KMS-11 (cell line): ENCODE results near the gene ST8SIA4.

ENCODE experiments used
- H2AFZ ChIP-seq: fragments of 200-600 bp; sonication (generic); 2 replicates; pipeline ENCODE4 v1.6.1; 2016; ENCODE audit warnings: antibody characterized with exemption, mixed run types, low read depth
- H3K27ac ChIP-seq: fragments of 200-600 bp; sonication (generic); 2 replicates; pipeline ENCODE4 v1.6.1; 2016; ENCODE audit warnings: mild to moderate bottlenecking, mixed run types
- H3K27me3 ChIP-seq: fragments of 200-600 bp; sonication (generic); 2 replicates; pipeline ENCODE4 v1.6.1; 2017; ENCODE audit warnings: mild to moderate bottlenecking, low read depth, mixed run types, moderate library complexity; ENCODE audit not compliant: insufficient read depth
- H3K36me3 ChIP-seq: fragments of 200-600 bp; sonication (generic); 2 replicates; pipeline ENCODE4 v1.6.1; 2017; ENCODE audit warnings: mild to moderate bottlenecking, mixed run types; ENCODE audit not compliant: insufficient read depth
- H3K4me1 ChIP-seq: fragments of 200-600 bp; sonication (generic); 2 replicates; pipeline ENCODE4 v1.6.1; 2016; ENCODE audit warnings: mild to moderate bottlenecking, low read depth, mixed run types; ENCODE audit not compliant: poor library complexity, severe bottlenecking
- H3K4me2 ChIP-seq: fragments of 200-600 bp; sonication (generic); 2 replicates; pipeline ENCODE4 v1.7.0; 2016; ENCODE audit warnings: mild to moderate bottlenecking, mixed run types
- H3K4me3 ChIP-seq: fragments of 200-600 bp; sonication (generic); IDR thresholded peaks from 2 replicates; pipeline ENCODE4 v1.6.1; 2017; ENCODE audit warnings: low read depth, low read length, mixed read lengths; ENCODE audit not compliant: insufficient read depth
- H3K79me2 ChIP-seq: fragments of 200-600 bp; sonication (generic); 2 replicates; pipeline ENCODE4 v1.6.1; 2016; ENCODE audit warnings: low read depth, mixed run types; ENCODE audit not compliant: insufficient read depth
- H3K9ac ChIP-seq: fragments of 200-600 bp; sonication (generic); 2 replicates; pipeline ENCODE4 v1.6.1; 2016; ENCODE audit warnings: mild to moderate bottlenecking, mixed run types
- H4K20me1 ChIP-seq: fragments of 200-600 bp; sonication (generic); 2 replicates; pipeline ENCODE4 v1.6.1; 2016; ENCODE audit warnings: mild to moderate bottlenecking, mixed run types; ENCODE audit not compliant: insufficient read depth
- CTCF ChIP-seq: fragments of 200-600 bp; sonication (generic); conservative IDR thresholded peaks from 2 replicates; pipeline ENCODE4 v1.6.1; 2017; ENCODE audit warnings: low read depth, mild to moderate bottlenecking, antibody characterized with exemption, low read length, moderate library complexity, mixed read lengths

ST8SIA4 gene

GRCh38 chr5:100828071-100828897 is 74.8 kb downstream of the ST8SIA4 start:
- H3K79me2 ChIP-seq, result no peaks in the 10 kb centered on the region

GRCh38 chr5:100827481-100827889 is 75.6 kb downstream of the ST8SIA4 start:
- H2AFZ ChIP-seq, result no peak overlapping the region
- H4K20me1 ChIP-seq, result no peaks in the 10 kb centered on the region
- no peak overlapping the region for H3K27ac ChIP-seq
- H3K4me1 ChIP-seq, result peaks cover 60% of the 10 kb centered on the region
- TF ChIP-seq CTCF, result no peak
- no peaks in the 10 kb centered on the region for H3K79me2 ChIP-seq
- no peak overlapping the region for H3K4me3 ChIP-seq
- no peaks in the 10 kb centered on the region for H3K27me3 ChIP-seq
- no peaks in the 10 kb centered on the region for H3K36me3 ChIP-seq
- no peak overlapping the region for H3K9ac ChIP-seq
- H3K4me2 ChIP-seq, result peak overlapping the region; percentile 3; the same call in 1 of the 2 replicates

More at GRCh38 chr5:100828071-100828897, 74.8 kb downstream of the ST8SIA4 start:
- Histone ChIP-seq H3K4me2 (peak overlapping the region; percentile 3; the same call in 1 of the 2 replicates), H4K20me1 (no peaks in the 10 kb centered on the region), H3K9ac (no peak overlapping the region), H3K27me3 (no peaks in the 10 kb centered on the region), H3K4me3 (no peak overlapping the region), H3K4me1 (peaks cover 68% of the 10 kb centered on the region), H3K27ac (no peak overlapping the region), H3K36me3 (no peaks in the 10 kb centered on the region), H2AFZ (no peak overlapping the region)
- no peak for TF ChIP-seq CTCF

- Histone ChIP-seq H3K27me3 (no peaks in the 10 kb centered on the region), H2AFZ (no peak overlapping the region), H3K4me3 (no peak overlapping the region), H3K27ac (peak overlapping the region; percentile 12; the same call in 1 of the 2 replicates), H4K20me1 (no peaks in the 10 kb centered on the region), H3K4me1 (peaks cover 47% of the 10 kb centered on the region), H3K79me2 (no peaks in the 10 kb centered on the region), H3K9ac (no peak overlapping the region), H3K4me2 (peak overlapping the region; percentile 25), H3K36me3 (no peaks in the 10 kb centered on the region)
- no peak for TF ChIP-seq CTCF
Measured at GRCh38 chr5:100826133-100826532, 76.9 kb downstream of the ST8SIA4 start.

- H3K4me2 ChIP-seq, result no peak overlapping the region
- H3K36me3 ChIP-seq, result no peaks in the 10 kb centered on the region
- H3K27me3 ChIP-seq, result no peaks in the 10 kb centered on the region
- H2AFZ ChIP-seq, result no peak overlapping the region
- peaks cover 38% of the 10 kb centered on the region for H3K4me1 ChIP-seq
- H3K27ac ChIP-seq, result no peak overlapping the region
- no peak overlapping the region for H3K4me3 ChIP-seq
- TF ChIP-seq CTCF, result no peak
- H4K20me1 ChIP-seq, result no peaks in the 10 kb centered on the region
- H3K9ac ChIP-seq, result no peak overlapping the region
- no peaks in the 10 kb centered on the region for H3K79me2 ChIP-seq
Measured at GRCh38 chr5:100824635-100825034, 78.4 kb downstream of the ST8SIA4 start.
